Gastrocnemius medialis (tissue), 4 donors: ENCODE data around the gene MGRN1. TPM values are rescaled to one million over a fixed set of nuclear protein-coding genes. Genes with fewer than 3 reads are reported as not detected.

Source experiments
- ATAC-seq, 2 donors: fragments of 150-250 bp; one replicate each; pipeline ENCODE4 v1.9.1; 2016
- DNase-seq, 2 donors: peaks; one replicate each; pipeline ENCODE4 v3.0.0-alpha.2; 2019
- H3K27ac ChIP-seq, 4 donors: fragments of 200-600 bp; sonication (generic); 1 replicate in 1 of 4; 2 replicates in 3 of 4; pipeline ENCODE4 v1.5.1; 2016 to 2018; ENCODE audit warnings: mild to moderate bottlenecking in 2 of 4, moderate library complexity in 1 of 4
- H3K27me3 ChIP-seq, 3 donors: fragments of 200-600 bp; sonication (generic) in 2 of 3; 1 replicate in 1 of 3; 2 replicates in 2 of 3; pipeline versions ENCODE4 v1.5.1 to v1.6.0; 2016 to 2019; ENCODE audit warnings: mild to moderate bottlenecking in 1 of 3, moderate library complexity in 1 of 3
- H3K36me3 ChIP-seq, 2 donors: fragments of 200-600 bp; sonication (generic) in 1 of 2; one replicate each; pipeline ENCODE4 v1.5.1; 2017 to 2018
- H3K4me1 ChIP-seq, 2 donors: fragments of 200-600 bp; sonication (generic) in 1 of 2; one replicate each; pipeline ENCODE4 v1.5.1; 2016 to 2017; ENCODE audit warnings: mild to moderate bottlenecking in 2 of 2
- H3K4me3 ChIP-seq, 4 donors: fragments of 200-600 bp; sonication (generic) in 3 of 4; 1 replicate in 1 of 4; 2 replicates in 3 of 4; pipeline ENCODE4 v1.5.1; 2016 to 2019; ENCODE audit warnings: mild to moderate bottlenecking in 2 of 4
- H3K9me3 ChIP-seq, 3 donors: fragments of 200-600 bp; sonication (generic) in 2 of 3; 1 replicate in 1 of 3; 2 replicates in 2 of 3; pipeline ENCODE4 v1.5.1; 2016 to 2019
- POLR2A ChIP-seq, 2 donors: fragments of 450-650 bp; IDR thresholded peaks; one replicate each; pipeline ENCODE4 v1.6.1; 2017; ENCODE audit warnings: antibody characterized with exemption in 2 of 2, mild to moderate bottlenecking in 2 of 2, moderate library complexity in 2 of 2
- in situ Hi-C, 4 donors: fragments of 200-750 bp; cut with MboI; loops; one replicate each; pipeline versions ENCODE4 v1.15.0 to v1.8.0; 2017; ENCODE audit warnings: low sequenced_read_pairs in 4 of 4
- intact Hi-C: fragments of 100-400 bp; cut with DNase I; formaldehyde crosslinking; loops from one replicate; pipeline ENCODE4 v1.15.1; 2023; ENCODE audit warnings: low total_unique reads
- total RNA-seq, 4 donors: library from RNA; depleted of rRNA; stranded (reverse); fragments of >200 nt; gene quantifications; one replicate each; pipeline versions ENCODE4 v1.1.0 to v1.2.3, GENCODE V29; 2016
- TF ChIP-seq, protein P1 (sequence below), 5 experiments: fragments of 450-650 bp in 3 of 5; fragments of 200-600 bp in 2 of 5; sonication (generic) in 2 of 5; IDR thresholded peaks in 4 of 5; conservative IDR thresholded peaks in 1 of 5; 1 replicate in 4 of 5; 2 replicates in 1 of 5; pipeline ENCODE4 v1.5.1; 2016 to 2019; ENCODE audit warnings: antibody characterized with exemption in 5 of 5, mild to moderate bottlenecking in 3 of 5, moderate library complexity in 3 of 5

Gene MGRN1
- total RNA-seq, 4 donors from 2014 or later, result 33.8 to 62.9 (median 55.0) TPM

DNA sequence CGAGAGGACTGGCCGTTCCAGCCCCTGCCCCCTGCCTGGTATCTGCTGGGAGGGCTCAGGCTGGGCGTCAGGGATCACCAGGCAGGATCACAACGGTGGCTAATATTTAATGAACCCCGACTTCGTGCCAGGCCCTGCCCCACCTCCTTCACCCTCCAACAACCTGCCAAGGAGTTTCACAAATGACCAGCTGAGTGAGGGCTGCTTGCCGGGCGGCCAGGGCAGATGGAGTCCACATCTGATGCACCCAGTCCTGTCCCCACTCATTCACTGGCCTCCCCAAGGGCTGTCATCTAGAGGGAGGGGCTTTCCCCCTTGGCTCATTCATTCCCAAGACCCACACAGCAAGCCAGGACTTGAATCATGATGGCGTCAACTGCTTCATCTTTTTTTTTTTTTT is 27.5 kb upstream of the MGRN1 start:
- H3K27ac ChIP-seq, result no peak overlapping the region
- no peaks in the 10 kb centered on the region for H3K36me3 ChIP-seq
- intact Hi-C loops (no loop called here), in situ Hi-C loops (loop anchor here in 1 of 4 donors (25.0 kb wide), 1 partner anchor 110 kb away; the partner anchor contains the start of gene HMOX2)
- H3K9me3 ChIP-seq, result no peaks in the 10 kb centered on the region
- no peak overlapping the region for H3K4me3 ChIP-seq
- peaks cover 10 to 33% (median 21%) of the 10 kb centered on the region in 3 donors for H3K27me3 ChIP-seq
- peaks cover 4 to 5% of the 10 kb centered on the region in 2 donors for H3K4me1 ChIP-seq
- ATAC-seq, result no peak
- TF ChIP-seq, protein P1, sequence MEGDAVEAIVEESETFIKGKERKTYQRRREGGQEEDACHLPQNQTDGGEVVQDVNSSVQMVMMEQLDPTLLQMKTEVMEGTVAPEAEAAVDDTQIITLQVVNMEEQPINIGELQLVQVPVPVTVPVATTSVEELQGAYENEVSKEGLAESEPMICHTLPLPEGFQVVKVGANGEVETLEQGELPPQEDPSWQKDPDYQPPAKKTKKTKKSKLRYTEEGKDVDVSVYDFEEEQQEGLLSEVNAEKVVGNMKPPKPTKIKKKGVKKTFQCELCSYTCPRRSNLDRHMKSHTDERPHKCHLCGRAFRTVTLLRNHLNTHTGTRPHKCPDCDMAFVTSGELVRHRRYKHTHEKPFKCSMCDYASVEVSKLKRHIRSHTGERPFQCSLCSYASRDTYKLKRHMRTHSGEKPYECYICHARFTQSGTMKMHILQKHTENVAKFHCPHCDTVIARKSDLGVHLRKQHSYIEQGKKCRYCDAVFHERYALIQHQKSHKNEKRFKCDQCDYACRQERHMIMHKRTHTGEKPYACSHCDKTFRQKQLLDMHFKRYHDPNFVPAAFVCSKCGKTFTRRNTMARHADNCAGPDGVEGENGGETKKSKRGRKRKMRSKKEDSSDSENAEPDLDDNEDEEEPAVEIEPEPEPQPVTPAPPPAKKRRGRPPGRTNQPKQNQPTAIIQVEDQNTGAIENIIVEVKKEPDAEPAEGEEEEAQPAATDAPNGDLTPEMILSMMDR (IDR thresholded peaks at IDR 0.05 in 4 of 5, conservative IDR thresholded peaks at IDR 0.05 in 1 of 5), result no peak
- TF ChIP-seq POLR2A (IDR thresholded peaks at IDR 0.05), result no peak
- no peak for DNase-seq

GRCh38 chr16:4599037-4599436 is 25.6 kb upstream of the MGRN1 start:
- ATAC-seq (no peak), DNase-seq (no peak)
- peaks cover 10 to 33% (median 21%) of the 10 kb centered on the region in 3 donors for H3K27me3 ChIP-seq
- H3K9me3 ChIP-seq, result no peaks in the 10 kb centered on the region
- no peak overlapping the region for H3K4me3 ChIP-seq
- H3K27ac ChIP-seq, result no peak overlapping the region
- H3K36me3 ChIP-seq, result no peaks in the 10 kb centered on the region
- TF ChIP-seq, protein P1 (IDR thresholded peaks at IDR 0.05 in 4 of 5, conservative IDR thresholded peaks at IDR 0.05 in 1 of 5), result no peak
- no peak for TF ChIP-seq POLR2A (IDR thresholded peaks at IDR 0.05)
- intact Hi-C loops, result no loop called here
- in situ Hi-C loops, result loop anchor here in 1 of 4 donors (25.0 kb wide), 1 partner anchor 112 kb away; the partner anchor contains the start of gene HMOX2
- peaks cover 4 to 5% of the 10 kb centered on the region in 2 donors for H3K4me1 ChIP-seq

DNA sequence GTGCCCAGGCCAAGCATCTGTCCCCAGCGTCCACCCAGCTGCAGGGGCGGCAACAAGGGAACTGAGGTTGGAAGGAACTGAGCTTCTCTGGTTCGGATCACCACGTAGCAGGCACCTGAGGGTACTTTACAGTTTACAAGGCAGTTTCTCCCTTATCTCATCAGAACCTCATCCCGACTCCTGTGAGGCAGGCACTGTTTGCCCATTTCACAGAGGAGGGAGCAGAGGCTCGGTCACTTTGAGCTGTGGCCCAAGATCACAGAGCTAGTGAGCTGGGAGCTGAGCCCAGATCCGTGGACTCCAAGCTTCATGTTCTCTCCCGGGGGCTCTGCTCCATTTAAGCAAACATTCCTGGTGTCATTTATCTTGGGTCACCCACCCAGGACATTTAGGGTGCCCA is 25.1 kb upstream of the MGRN1 start:
- in situ Hi-C loops, result loop anchor here in 1 of 4 donors (25.0 kb wide), 1 partner anchor 112 kb away; the partner anchor contains the start of gene HMOX2
- Histone ChIP-seq H3K9me3 (no peaks in the 10 kb centered on the region), H3K27me3 (peaks cover 10 to 33% (median 21%) of the 10 kb centered on the region in 3 donors), H3K4me1 (peaks cover 4 to 5% of the 10 kb centered on the region in 2 donors), H3K27ac (no peak overlapping the region), H3K36me3 (no peaks in the 10 kb centered on the region), H3K4me3 (no peak overlapping the region)
- DNase-seq, result no peak
- TF ChIP-seq POLR2A (IDR thresholded peaks at IDR 0.05), result no peak
- TF ChIP-seq, protein P1 (IDR thresholded peaks at IDR 0.05 in 4 of 5, conservative IDR thresholded peaks at IDR 0.05 in 1 of 5), result no peak
- ATAC-seq, result no peak
- intact Hi-C loops, result no loop called here

- ATAC-seq, result no peak
- TF ChIP-seq, protein P1 (IDR thresholded peaks at IDR 0.05 in 4 of 5, conservative IDR thresholded peaks at IDR 0.05 in 1 of 5), result no peak
- TF ChIP-seq POLR2A (IDR thresholded peaks at IDR 0.05), result no peak
- H3K36me3 ChIP-seq, result no peaks in the 10 kb centered on the region
- no peaks in the 10 kb centered on the region for H3K9me3 ChIP-seq
- no peak overlapping the region for H3K27ac ChIP-seq
- intact Hi-C loops (no loop called here), in situ Hi-C loops (loop anchor here in 1 of 4 donors (25.0 kb wide), 1 partner anchor 89 kb away; no protein-coding TSS in a partner anchor)
- no peak overlapping the region for H3K4me3 ChIP-seq
- DNase-seq, result no peak
- peaks cover 7 to 33% (median 16%) of the 10 kb centered on the region in 3 donors for H3K27me3 ChIP-seq
- H3K4me1 ChIP-seq, result peaks cover 4 to 5% of the 10 kb centered on the region in 2 donors
Observed at GRCh38 chr16:4601036-4601863, 23.4 kb upstream of the MGRN1 start.
